Mucosa of stomach (tissue), 1 donor: ENCODE measurements around the gene MOGAT1.
"Not testable (repeated sequence)": the region's sequence is repeated elsewhere in the genome, so short reads cannot be mapped to it uniquely, and the experiment has no call there.

Experiments
- H3K27me3 ChIP-seq: one replicate; pipeline ENCODE4 v1.7.0; 2013; ENCODE audit warnings: mild to moderate bottlenecking, low read length; ENCODE audit not compliant: control insufficient read depth, insufficient read depth
- H3K36me3 ChIP-seq: one replicate; pipeline ENCODE4 v1.7.0; 2013; ENCODE audit warnings: low read length; ENCODE audit not compliant: control insufficient read depth, insufficient read depth
- H3K4me1 ChIP-seq: one replicate; pipeline ENCODE4 v1.7.0; 2013; ENCODE audit warnings: mild to moderate bottlenecking, low read length; ENCODE audit not compliant: control insufficient read depth, insufficient read depth
- H3K4me3 ChIP-seq: one replicate; pipeline ENCODE4 v1.7.0; 2013; ENCODE audit warnings: low read length
- H3K9ac ChIP-seq: one replicate; pipeline ENCODE4 v1.7.0; 2013; ENCODE audit warnings: mild to moderate bottlenecking, low read length, moderate library complexity
- H3K9me3 ChIP-seq: one replicate; pipeline ENCODE4 v1.7.0; 2013; ENCODE audit warnings: mild to moderate bottlenecking, low read length, moderate library complexity; ENCODE audit not compliant: control insufficient read depth
- donor health status: Pancreatic carcinoma.

MOGAT1 gene

DNA sequence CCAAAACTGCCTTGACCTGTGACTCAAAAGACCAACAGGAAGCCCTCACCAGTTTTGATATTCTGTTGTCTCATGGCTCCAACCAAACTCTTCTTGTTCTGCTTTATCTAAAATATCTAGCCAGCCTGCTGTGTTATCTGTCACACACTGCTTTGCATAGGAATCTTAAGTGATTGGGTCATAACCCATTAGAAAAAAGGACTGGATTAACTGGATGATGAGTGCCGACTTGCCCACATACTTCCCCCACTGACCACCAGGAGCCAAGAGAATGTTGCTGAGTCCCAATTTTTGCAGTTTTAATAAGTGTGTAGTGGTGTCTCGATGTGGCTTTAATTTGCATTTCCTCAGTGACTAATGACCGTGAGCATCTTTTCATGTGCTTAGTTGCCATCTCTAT lies 6.5 kb downstream of the MOGAT1 start:
- H3K27me3 ChIP-seq: no peaks in the 10 kb centered on the region
- H3K4me1 ChIP-seq: no peaks in the 10 kb centered on the region
- no peaks in the 10 kb centered on the region for H3K9me3 ChIP-seq
- no peaks in the 10 kb centered on the region for H3K36me3 ChIP-seq
- H3K9ac ChIP-seq: no peak overlapping the region
- no peak overlapping the region for H3K4me3 ChIP-seq

DNA sequence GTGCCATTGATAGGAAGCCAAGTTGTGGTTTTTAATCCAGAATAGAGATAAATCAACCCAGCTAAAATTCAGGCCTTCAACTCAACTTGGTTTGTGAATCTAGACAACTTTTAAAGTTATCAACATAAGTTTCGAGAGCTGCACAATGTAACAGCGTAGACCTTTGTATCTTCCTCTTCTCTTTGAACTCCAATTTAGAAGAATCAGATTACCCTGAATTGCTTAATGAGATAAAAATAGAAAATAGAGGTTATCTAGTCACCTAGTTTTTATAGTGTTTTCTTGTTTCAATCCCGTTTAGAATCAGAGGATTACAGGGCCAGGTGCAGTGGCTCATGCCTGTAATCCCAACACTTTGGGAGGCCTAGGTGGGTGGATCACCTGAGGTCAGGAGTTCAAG lies 12.3 kb downstream of the MOGAT1 start:
- H3K4me1 ChIP-seq: no peaks in the 10 kb centered on the region
- no peaks in the 10 kb centered on the region for H3K36me3 ChIP-seq
- H3K4me3 ChIP-seq: no peak overlapping the region
- H3K9ac ChIP-seq: no peak overlapping the region
- no peaks in the 10 kb centered on the region for H3K9me3 ChIP-seq
- H3K27me3 ChIP-seq: no peaks in the 10 kb centered on the region

DNA sequence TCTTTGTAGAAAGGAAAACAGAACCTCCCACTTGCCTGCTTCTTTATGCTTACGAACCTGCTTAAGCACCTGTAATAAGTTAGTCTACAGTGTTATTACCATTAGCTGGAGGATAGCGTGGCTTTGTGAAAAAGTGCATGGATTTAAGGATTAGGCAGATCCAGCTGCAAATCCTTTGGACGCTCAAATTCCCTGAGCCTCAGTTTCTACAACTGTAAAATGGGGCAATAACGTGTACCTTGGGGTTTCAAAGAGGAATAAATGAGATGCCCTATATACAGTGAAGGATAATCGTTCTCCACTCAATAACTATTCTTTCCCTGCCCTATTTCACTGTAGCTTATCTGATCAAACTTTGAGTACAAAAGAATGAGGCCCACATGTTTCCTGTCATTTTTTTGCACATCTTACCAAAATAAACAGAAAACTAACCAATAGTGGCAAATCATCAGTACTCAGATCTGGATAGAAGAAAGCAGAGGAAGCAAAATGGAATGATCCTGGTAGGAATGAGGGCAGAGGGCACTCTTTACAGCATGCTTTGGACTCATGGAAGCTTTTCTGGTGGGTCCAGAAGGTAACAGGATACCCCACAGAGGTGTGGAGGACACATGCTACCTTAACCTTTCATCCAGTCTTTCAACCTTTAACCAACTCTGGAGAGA lies 14.8 kb downstream of the MOGAT1 start:
- no peak overlapping the region for H3K9ac ChIP-seq
- H3K36me3 ChIP-seq: no peaks in the 10 kb centered on the region
- no peaks in the 10 kb centered on the region for H3K27me3 ChIP-seq
- no peaks in the 10 kb centered on the region for H3K9me3 ChIP-seq
- H3K4me3 ChIP-seq: no peak overlapping the region
- H3K4me1 ChIP-seq: no peaks in the 10 kb centered on the region

DNA sequence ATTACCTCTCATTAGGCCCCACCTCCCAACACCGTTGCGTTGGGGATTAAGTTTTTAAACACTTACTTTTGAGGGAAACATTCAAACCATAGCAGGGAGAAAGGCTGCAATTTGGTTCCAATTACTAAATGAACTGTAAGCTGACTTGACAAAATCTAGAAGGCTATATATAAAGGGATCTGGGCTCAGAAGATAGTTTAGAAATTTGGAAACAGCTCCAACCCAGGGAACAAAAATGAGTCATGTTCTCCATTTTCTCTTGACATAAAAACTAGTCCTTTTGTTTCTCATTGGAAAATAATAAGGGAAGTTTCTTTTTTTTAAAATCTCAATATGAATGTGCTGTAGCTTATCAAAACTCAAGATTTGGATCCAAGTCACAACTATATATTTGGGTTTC lies 17.5 kb downstream of the MOGAT1 start:
- Histone ChIP-seq H3K4me1 (no peaks in the 10 kb centered on the region), H3K9me3 (no peaks in the 10 kb centered on the region), H3K9ac (no peak overlapping the region), H3K36me3 (no peaks in the 10 kb centered on the region), H3K27me3 (no peaks in the 10 kb centered on the region), H3K4me3 (no peak overlapping the region)

DNA sequence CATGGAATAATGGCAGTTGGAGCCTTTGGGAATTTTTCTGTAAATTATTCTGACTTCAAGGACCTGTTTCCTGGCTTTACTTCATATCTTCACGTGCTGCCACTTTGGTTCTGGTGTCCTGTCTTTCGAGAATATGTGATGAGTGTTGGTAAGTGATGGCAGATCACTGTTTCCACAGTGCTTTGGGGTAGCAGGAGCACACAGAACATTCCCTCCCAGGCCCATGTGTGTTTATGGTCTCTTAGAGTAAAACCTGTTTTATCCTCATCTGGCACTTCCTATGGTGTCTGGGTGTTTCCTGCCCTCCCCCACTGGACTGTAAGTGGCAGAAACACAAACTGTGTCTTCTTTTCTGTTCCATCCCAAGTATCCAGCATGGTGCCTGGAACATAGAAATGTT lies 17.9 kb downstream of the MOGAT1 start:
- Histone ChIP-seq H3K4me1 (no peaks in the 10 kb centered on the region), H3K4me3 (no peak overlapping the region), H3K9me3 (no peaks in the 10 kb centered on the region), H3K27me3 (no peaks in the 10 kb centered on the region), H3K36me3 (no peaks in the 10 kb centered on the region), H3K9ac (no peak overlapping the region)

DNA sequence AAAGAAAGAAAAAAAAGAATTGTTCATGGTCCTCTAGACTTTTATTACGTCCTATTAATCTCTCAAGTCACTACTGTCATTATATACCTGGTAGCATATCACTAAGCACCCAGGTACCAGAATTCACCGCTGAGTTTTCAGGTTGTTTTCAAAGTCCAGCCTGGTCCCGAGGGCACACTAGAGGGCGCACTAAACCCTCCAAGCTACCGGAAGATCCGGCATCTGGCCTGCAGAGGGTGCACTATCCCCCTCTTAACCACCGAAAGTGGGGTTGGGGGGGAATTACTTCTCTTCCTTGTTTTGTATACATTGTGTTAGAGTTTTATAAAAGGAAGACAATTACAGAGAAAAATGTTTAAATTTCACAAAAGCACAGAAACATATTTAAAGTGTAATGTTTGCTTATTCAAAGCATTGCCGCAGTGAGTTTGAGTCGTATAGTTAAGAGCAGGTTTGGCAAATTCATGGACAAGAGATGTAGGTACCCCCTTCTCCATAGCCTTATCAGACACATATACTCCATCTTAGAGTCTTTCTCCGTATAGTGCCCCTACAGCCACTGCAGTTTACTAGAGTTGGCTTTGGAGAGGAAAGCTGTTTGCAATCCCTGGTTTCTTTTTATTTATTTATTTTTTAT lies 19.2 kb downstream of the MOGAT1 start:
- H3K27me3 ChIP-seq: no peaks in the 10 kb centered on the region
- no peaks in the 10 kb centered on the region for H3K4me1 ChIP-seq
- H3K9me3 ChIP-seq: no peaks in the 10 kb centered on the region
- H3K4me3 ChIP-seq: no peak overlapping the region
- H3K9ac ChIP-seq: no peak overlapping the region
- H3K36me3 ChIP-seq: no peaks in the 10 kb centered on the region

DNA sequence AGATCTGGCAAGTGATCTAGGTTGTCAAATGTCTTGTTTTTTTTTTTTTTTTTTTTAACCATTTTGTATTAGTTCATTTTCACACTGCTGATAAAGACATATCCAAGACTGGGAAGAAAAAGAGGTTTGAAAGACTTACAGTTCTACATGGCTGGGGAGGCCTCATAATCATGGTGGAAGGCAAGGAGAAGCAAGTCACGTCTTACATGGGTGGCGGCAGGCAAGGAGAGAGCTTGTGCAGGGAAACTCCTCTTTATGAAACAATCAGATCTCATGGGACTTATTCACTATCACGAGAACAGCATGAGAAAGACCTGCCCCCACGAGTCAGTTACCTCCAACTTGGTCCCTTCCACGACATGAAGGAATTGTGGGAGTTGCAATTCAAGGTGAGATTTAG lies 22.0 kb downstream of the MOGAT1 start:
- not testable (repeated sequence) for H3K9ac ChIP-seq, H3K4me1 ChIP-seq, H3K9me3 ChIP-seq, H3K4me3 ChIP-seq, H3K27me3 ChIP-seq, H3K36me3 ChIP-seq

DNA sequence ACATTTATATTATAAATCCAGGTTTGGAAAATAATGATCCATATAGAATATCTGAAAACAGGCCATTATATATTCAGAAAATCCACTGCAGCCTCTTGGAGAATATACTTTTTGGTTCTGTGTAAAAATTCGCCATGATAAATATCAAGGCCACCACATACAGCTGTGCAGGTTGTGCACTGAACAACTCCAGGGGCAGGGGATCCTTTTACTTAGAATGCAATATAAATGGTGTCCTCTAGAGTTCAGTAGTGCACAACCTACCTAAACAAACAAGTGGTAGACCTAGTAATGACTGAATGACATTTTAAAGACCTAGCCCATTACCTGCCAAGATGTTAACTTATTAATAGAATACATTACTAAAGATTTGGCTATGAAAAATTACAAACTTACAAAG lies 22.4 kb downstream of the MOGAT1 start:
- no peaks in the 10 kb centered on the region for H3K9me3 ChIP-seq
- no peak overlapping the region for H3K9ac ChIP-seq
- H3K36me3 ChIP-seq: no peaks in the 10 kb centered on the region
- H3K27me3 ChIP-seq: no peaks in the 10 kb centered on the region
- H3K4me3 ChIP-seq: no peak overlapping the region
- H3K4me1 ChIP-seq: no peaks in the 10 kb centered on the region

DNA sequence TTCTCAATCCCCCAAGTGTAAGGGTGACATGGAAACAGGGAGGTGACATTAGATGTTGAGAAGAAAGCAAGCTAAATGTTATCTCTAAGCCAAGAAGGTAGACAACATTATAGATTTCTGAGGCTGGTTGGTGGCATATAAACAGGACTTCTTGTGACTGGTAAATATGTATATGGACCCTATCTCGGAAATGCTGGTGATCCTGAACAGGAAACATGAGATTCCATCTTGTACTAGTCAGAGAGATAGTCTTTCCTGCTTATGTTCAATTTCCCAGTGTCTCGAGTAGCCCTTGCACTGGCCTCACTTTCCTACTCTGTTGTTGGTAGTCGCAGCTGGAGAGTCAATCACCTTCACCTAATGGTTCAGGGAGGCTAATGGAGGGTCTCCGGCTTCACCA lies 26.8 kb downstream of the MOGAT1 start:
- peaks cover 2% of the 10 kb centered on the region for H3K4me1 ChIP-seq

DNA sequence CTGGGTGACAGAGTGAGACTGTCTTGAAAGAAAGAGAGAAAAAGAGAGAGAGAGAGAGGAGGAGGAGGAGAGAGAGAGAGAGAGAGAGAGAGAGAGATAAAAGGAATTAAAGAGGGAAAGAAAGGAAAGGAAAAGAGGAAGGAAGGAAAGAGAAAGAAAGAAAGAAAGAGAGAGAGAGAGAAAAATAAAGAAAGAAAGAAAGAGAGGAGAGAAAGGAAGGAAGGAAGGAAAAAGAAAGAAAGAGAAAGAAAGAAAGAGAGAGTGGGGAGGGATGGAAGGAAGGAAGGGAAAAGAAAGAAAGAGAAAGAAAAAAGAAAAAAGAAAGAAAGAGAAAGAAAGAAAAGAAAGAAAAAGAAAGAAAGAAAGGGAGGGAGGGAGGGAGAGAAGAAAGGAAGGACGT lies 29.8 kb downstream of the MOGAT1 start:
- no peak overlapping the region for H3K4me3 ChIP-seq
- no peaks in the 10 kb centered on the region for H3K27me3 ChIP-seq
- H3K36me3 ChIP-seq: no peaks in the 10 kb centered on the region
- H3K9me3 ChIP-seq: no peaks in the 10 kb centered on the region
- H3K4me1 ChIP-seq: peaks cover 8% of the 10 kb centered on the region
- no peak overlapping the region for H3K9ac ChIP-seq

More for the DNA sequence above, 26.8 kb downstream of the MOGAT1 start:
- no peak overlapping the region for H3K9ac ChIP-seq
- no peaks in the 10 kb centered on the region for H3K9me3 ChIP-seq
- H3K27me3 ChIP-seq: no peaks in the 10 kb centered on the region
- H3K36me3 ChIP-seq: no peaks in the 10 kb centered on the region
- no peak overlapping the region for H3K4me3 ChIP-seq

DNA sequence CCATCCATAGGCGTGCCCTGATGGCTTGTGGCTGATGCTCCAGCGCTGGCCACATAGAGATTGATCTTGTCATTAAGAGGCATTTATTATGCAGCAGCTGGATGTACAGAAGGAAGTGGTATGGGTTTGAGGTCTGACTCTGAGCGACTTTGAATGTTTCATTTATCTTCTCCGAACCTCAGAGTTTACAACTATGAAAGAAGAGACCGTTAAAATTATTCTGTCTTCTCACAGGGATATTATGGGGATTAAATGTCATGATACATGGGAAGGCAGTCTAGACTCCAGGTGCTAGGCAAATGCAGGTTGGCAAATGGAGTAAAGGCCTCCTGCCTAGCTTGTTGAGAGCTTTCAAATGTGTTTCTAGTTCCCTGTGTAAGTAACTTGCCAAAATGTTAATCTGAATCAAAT lies 30.3 kb downstream of the MOGAT1 start:
- H3K36me3 ChIP-seq: no peaks in the 10 kb centered on the region
- H3K27me3 ChIP-seq: no peaks in the 10 kb centered on the region
- H3K4me3 ChIP-seq: no peak overlapping the region
- H3K4me1 ChIP-seq: peaks cover 8% of the 10 kb centered on the region
- H3K9me3 ChIP-seq: no peaks in the 10 kb centered on the region
- H3K9ac ChIP-seq: no peak overlapping the region

DNA sequence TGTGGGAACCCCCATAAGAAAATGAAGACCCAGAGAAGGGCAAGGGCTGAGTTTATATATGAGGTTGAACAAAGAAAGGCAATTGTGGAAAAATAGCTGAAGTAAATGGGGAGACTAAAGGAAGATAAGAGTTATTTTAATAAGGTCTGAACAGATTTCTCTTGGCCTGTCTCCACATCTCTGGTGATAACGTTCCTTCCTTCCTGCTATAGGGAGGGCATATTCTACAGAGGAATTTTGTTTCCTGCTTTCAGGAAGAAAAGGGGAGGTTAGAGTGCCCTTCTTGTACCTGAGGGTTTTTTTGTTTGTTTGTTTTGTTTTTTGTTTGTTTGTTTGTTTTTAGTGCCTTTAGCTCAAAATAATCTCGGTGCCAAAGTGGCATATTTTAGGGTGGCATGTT lies 31.6 kb downstream of the MOGAT1 start:
- H3K4me1 ChIP-seq: peaks cover 16% of the 10 kb centered on the region
- no peak overlapping the region for H3K4me3 ChIP-seq
- no peaks in the 10 kb centered on the region for H3K27me3 ChIP-seq
- H3K36me3 ChIP-seq: no peaks in the 10 kb centered on the region
- H3K9me3 ChIP-seq: no peaks in the 10 kb centered on the region
- H3K9ac ChIP-seq: no peak overlapping the region

DNA sequence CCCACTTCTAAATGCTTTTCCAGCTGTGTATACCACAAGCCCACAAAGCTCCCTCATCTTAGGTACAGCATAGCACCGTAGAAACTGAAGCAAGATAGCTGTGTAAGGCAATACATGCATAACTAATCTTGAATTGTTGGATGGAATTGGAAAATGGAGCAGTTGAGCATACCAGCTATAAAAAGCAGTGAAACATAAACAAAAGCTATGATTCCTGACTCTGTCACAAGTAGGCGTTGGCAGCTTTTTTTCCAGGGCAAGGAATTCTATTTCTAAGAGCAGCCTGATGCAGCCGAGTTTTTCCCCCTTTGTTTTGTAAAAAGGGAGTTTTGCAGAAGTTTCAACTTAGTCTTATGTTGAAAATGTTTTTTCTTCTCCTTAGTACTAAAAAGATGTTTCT lies 32.4 kb downstream of the MOGAT1 start:
- H3K9me3 ChIP-seq: no peaks in the 10 kb centered on the region
- H3K27me3 ChIP-seq: no peaks in the 10 kb centered on the region
- peaks cover 19% of the 10 kb centered on the region for H3K4me1 ChIP-seq
- H3K36me3 ChIP-seq: no peaks in the 10 kb centered on the region
- H3K4me3 ChIP-seq: no peak overlapping the region
- H3K9ac ChIP-seq: no peak overlapping the region
